Muscle layer of duodenum (tissue), 2 donors: ENCODE measurements around the gene DMD.

Experiments used
- H3K27ac ChIP-seq: one replicate; pipeline ENCODE4 v1.7.0; 2013; ENCODE audit warnings: mild to moderate bottlenecking, low read length
- H3K27me3 ChIP-seq: one replicate; pipeline ENCODE4 v1.7.0; 2013; ENCODE audit warnings: low read depth, mild to moderate bottlenecking, control low read depth, low read length
- H3K36me3 ChIP-seq, 2 donors: one replicate each; pipeline ENCODE4 v1.7.0; 2013; ENCODE audit warnings: low read length in 2 of 2, control low read depth in 1 of 2, mild to moderate bottlenecking in 1 of 2; ENCODE audit not compliant: insufficient read depth in 2 of 2, control insufficient read depth in 1 of 2
- H3K4me1 ChIP-seq, 2 donors: one replicate each; pipeline ENCODE4 v1.7.0; 2013; ENCODE audit warnings: low read length in 2 of 2, mild to moderate bottlenecking in 2 of 2, control low read depth in 1 of 2, moderate library complexity in 1 of 2; ENCODE audit not compliant: insufficient read depth in 2 of 2, control insufficient read depth in 1 of 2
- H3K4me3 ChIP-seq, 2 donors: one replicate each; pipeline ENCODE4 v1.7.0; 2013; ENCODE audit warnings: low read length in 2 of 2, low read depth in 1 of 2, mild to moderate bottlenecking in 1 of 2
- H3K9me3 ChIP-seq, 2 donors: one replicate each; pipeline ENCODE4 v1.7.0; 2013; ENCODE audit warnings: low read length in 2 of 2, control low read depth in 1 of 2, mild to moderate bottlenecking in 1 of 2; ENCODE audit not compliant: control insufficient read depth in 1 of 2
- donor health status: healthy.

The DMD gene

DNA sequence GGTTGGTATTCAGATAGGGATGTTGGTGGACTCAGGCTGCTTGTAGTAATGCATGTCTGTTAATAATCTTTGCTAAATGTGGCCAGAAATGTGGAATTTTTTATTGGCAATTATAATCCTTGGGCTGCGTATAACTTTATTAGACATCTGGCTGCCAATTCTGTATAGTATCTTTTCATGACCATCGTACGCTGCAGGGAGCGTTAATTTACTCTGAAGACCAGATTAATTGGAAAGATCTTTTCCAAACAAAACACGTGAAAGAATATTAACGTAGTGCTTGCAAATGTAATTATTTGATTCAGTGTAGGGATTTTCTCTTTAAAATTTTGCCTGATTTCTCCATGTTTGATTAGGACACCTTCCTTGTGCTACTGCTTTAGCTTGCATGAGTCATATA is 2100.7 kb downstream of the DMD start:
- no peak overlapping the region for H3K27ac ChIP-seq
- H3K4me1 ChIP-seq, result no peaks in the 10 kb centered on the region

DNA sequence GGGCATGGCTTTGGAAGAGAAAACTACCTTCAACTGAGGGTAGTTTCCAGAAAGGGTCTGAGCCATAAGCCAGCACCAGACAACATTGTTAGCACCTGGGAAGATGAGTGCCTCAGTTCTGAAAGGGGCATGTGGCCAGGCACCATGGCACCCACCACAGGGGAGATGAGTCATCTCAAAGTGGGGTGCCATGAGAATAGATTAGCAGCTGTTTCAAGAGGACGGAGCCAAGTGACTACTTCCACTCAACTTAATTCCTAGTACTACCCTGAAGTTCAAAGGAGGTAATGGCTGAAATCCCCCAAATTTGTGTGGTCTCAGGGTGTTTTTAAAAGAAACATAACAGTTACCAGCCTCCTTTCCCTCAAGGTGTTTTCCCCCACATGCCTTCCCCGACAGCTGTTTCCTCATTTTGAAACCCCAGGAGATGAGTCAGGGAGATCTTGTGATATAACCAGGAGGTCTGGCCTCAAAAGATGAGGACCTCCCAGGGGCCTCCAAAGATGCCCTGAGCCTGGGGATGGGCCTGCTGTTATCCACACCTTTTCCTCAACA is 2111.7 kb downstream of the DMD start:
- no peak overlapping the region for H3K4me3 ChIP-seq
- no peaks in the 10 kb centered on the region for H3K9me3 ChIP-seq

More for the DNA sequence above, 2100.7 kb downstream of the DMD start:
- no peak overlapping the region for H3K4me3 ChIP-seq
- H3K36me3 ChIP-seq, result no peaks in the 10 kb centered on the region
- no peaks in the 10 kb centered on the region for H3K27me3 ChIP-seq
- peaks cover 0 to 2% of the 10 kb centered on the region in 2 donors for H3K9me3 ChIP-seq

DNA sequence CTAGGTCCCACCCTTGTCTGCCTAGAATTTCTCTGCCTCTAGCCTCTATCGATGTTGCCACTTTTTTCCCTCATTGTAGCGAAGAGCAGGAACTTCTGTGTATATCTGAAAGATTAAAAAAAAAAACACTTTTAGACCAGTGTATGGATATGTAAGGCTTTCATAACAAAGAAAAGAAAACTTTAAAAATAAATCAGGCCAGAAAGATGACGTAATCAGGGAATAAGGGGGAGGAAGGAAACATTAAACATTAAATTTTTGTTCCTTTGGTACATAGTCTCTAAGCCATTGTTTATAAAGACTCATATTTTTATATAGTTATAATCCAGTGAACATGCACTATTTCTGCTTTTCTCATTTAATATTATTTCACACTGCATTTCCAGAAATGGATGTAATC is 2113.3 kb downstream of the DMD start:
- H3K27me3 ChIP-seq, result no peaks in the 10 kb centered on the region
- H3K4me1 ChIP-seq, result no peaks in the 10 kb centered on the region
- peaks cover 0 to 4% of the 10 kb centered on the region in 2 donors for H3K9me3 ChIP-seq
- H3K4me3 ChIP-seq, result no peak overlapping the region
- no peak overlapping the region for H3K27ac ChIP-seq
- no peaks in the 10 kb centered on the region for H3K36me3 ChIP-seq

More for the DNA sequence above, 2111.7 kb downstream of the DMD start:
- H3K4me1 ChIP-seq, result no peaks in the 10 kb centered on the region
- no peaks in the 10 kb centered on the region for H3K36me3 ChIP-seq
- H3K27me3 ChIP-seq, result no peaks in the 10 kb centered on the region
- H3K27ac ChIP-seq, result no peak overlapping the region

DNA sequence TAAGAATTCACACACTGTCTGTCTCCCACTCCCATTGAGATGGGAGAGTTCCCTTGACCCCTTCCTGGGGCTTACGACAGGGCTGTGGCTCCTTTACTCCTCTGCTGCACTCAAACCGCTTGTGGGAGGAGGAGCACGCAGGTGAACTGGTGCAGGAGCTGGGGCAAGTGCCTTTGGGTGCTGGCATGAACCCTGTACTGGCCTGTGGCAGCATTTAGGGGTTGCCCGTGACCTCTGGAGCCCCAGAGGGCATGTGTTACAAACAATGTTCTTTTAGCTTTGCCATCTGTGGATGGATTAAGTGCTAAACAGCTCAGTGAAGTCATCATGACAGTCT is 2117.7 kb downstream of the DMD start:
- no peaks in the 10 kb centered on the region for H3K4me1 ChIP-seq
- H3K9me3 ChIP-seq, result peaks cover 0 to 4% of the 10 kb centered on the region in 2 donors
- no peak overlapping the region for H3K4me3 ChIP-seq
- no peaks in the 10 kb centered on the region for H3K27me3 ChIP-seq
- no peaks in the 10 kb centered on the region for H3K36me3 ChIP-seq
- no peak overlapping the region for H3K27ac ChIP-seq

DNA sequence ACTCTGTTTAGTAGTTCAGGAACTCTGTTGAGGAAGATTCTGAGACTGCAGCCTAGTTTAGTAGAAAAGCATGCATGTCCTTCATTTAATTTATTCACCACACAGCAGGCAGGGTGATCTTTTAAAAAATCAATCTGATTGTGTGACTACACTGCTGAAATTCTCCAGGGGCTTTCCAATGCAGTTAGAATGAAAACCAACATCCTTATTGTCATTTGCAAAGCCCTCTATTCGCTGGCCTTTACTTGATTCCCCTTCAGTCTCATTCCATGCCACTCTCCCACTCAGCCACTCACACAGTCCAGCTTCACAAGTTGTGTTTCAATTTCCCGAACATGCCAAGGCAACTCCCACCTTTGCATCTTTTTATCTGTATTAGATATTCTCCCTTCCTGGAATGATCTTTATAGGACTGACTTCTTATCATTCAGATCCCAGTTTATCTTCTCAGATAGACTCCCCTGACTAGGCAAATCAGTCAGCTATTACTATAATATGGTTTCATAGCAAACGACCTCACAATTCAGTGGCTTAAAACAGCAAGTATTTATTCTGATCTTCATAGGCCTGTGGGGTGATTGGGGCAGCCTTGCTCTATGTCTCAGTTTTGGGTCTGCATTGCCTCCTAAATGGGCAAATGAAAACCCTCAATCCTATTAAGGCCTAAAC is 2118.2 kb downstream of the DMD start:
- no peak overlapping the region for H3K27ac ChIP-seq
- H3K36me3 ChIP-seq, result no peaks in the 10 kb centered on the region
- no peak overlapping the region for H3K4me3 ChIP-seq
- H3K27me3 ChIP-seq, result no peaks in the 10 kb centered on the region
- H3K9me3 ChIP-seq, result peaks cover 0 to 4% of the 10 kb centered on the region in 2 donors
- no peaks in the 10 kb centered on the region for H3K4me1 ChIP-seq

DNA sequence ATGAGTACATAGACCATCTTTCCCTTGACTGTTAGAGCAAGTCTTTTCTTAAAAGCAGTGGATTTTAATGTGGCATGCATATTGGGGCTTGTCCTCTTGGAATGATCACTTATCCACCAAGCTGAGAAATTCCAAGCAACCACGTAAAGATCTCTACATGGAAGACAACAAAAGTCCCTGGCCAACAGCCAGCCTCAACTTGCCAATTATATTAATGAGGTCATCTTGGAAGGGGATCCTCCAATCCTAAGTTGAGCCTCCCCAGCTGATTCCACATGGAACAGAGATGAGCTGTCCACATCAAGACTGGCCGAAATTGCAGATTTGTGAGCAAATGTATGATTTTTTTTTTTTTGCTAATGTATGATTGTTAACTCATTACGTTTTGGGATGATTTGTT is 2118.9 kb downstream of the DMD start:
- H3K36me3 ChIP-seq, result no peaks in the 10 kb centered on the region
- H3K27ac ChIP-seq, result no peak overlapping the region
- H3K4me1 ChIP-seq, result no peaks in the 10 kb centered on the region
- peaks cover 0 to 4% of the 10 kb centered on the region in 2 donors for H3K9me3 ChIP-seq
- H3K27me3 ChIP-seq, result no peaks in the 10 kb centered on the region
- H3K4me3 ChIP-seq, result no peak overlapping the region

DNA sequence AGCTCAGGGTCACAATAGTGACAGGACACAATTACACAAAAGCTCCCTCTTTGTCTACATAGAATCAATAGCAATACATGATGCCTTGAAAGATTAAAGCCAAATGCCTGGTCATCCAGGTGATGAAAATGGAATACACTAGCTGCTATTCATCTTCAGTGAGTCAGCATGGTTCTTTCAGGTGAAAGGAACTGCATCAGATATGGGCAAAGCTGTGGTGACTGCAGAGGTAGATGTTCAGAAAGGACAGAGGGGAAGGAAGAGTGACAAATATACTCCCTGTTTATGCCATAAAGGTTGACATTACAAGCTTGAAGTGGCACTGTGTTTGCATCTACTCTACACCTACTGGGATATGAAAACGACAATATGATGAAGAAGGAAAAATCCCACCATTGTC is 2119.5 kb downstream of the DMD start:
- Histone ChIP-seq H3K36me3 (no peaks in the 10 kb centered on the region), H3K4me1 (no peaks in the 10 kb centered on the region), H3K9me3 (peaks cover 0 to 4% of the 10 kb centered on the region in 2 donors), H3K27me3 (no peaks in the 10 kb centered on the region), H3K4me3 (no peak overlapping the region), H3K27ac (no peak overlapping the region)

DNA sequence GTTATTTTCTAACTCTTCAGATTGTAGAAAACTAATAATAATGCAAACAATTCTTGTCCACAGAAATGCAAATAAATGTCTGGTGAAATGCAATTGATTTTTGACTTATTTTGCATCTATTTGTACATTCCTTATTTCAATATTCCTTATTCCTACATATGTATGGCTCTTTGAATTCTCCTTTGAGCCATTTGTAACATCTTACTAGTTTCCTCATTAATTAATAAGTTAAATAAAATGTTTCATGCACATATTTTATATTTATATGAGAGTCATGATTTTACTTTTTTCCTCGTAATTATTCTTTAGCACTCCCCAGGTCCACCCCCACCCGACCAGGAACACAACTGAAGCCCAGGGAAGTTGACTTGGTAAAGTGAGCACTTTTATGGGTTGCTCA is 2136.8 kb downstream of the DMD start:
- H3K9me3 ChIP-seq, result no peaks in the 10 kb centered on the region
- H3K4me1 ChIP-seq, result no peaks in the 10 kb centered on the region
- no peak overlapping the region for H3K27ac ChIP-seq
- H3K36me3 ChIP-seq, result no peaks in the 10 kb centered on the region
- H3K4me3 ChIP-seq, result no peak overlapping the region
- H3K27me3 ChIP-seq, result no peaks in the 10 kb centered on the region

DNA sequence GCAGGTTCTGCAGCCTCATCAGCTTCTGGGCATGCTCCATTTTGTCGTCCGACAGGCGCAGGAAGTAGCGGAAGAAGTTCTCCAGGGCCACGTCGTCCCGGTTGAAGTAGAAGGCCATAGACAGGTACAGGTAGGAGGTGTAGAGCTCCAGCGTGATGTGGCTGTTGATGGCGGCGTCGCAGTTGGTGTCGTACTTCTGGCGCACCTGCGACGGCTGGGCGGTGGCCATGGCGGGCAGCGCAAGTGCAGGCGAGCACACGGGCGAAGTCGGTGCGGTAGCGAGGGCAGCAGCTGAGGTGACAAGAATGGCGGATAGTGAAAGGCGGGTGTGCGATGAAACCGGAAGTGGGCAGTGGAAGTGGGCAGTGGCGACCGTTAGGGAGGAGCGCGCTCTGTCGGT is 2139.6 kb downstream of the DMD start, which contains the start of gene FTHL17:
TSS of gene FTHL17 (minus strand) at position 317 of the 400 bp plus-strand sequence. CDS start at position 229, 88 bp downstream.
- no peaks in the 10 kb centered on the region for H3K4me1 ChIP-seq
- H3K27me3 ChIP-seq, result no peaks in the 10 kb centered on the region
- H3K27ac ChIP-seq, result no peak within 1 kb of the TSS
- no peaks in the 10 kb centered on the region for H3K36me3 ChIP-seq
- no peak within 1 kb of the TSS for H3K4me3 ChIP-seq
- no peaks in the 10 kb centered on the region for H3K9me3 ChIP-seq

DNA sequence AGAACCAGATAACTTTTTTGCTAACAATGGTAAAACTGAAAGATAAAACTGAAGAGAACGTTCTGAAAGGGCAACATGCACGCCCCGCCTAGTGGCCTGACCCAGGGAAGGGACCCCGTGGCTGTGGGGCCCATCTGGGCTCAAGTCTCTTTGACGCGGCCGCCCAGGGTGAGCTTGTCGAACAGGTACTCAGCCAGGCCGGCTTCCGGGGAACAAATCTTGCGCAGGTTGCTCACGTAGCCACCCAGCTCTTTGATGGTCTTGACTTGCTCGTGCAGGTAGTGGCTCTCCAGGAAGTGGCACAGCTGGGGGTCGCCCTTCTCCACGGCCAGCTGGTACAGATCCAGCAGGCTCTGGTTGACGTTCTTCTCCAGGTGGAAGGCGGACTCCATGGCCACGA is 2140.1 kb downstream of the DMD start:
- no peaks in the 10 kb centered on the region for H3K36me3 ChIP-seq
- no peaks in the 10 kb centered on the region for H3K4me1 ChIP-seq
- no peaks in the 10 kb centered on the region for H3K27me3 ChIP-seq
- H3K27ac ChIP-seq, result no peak overlapping the region
- H3K4me3 ChIP-seq, result no peak overlapping the region
- H3K9me3 ChIP-seq, result no peaks in the 10 kb centered on the region

DNA sequence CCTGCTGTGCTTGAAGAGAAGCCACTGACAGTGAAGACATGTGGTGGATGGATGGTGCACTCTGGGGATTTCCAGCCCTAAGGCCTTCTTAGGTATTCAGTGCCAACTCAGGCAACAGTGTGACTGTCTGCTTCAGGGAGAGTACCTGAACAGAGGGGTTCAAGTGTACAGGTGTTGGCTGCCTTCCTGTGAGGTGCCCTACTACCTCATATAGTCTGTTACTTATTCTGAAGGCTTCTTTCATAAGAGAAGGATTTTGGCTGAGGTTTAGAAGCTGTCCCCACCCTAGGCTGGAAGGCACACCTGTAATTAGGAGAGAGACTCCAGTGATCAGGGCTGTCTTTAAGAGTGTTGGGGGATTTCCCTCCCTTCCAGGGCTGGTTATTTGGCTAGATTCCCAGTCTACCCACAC is 2141.3 kb downstream of the DMD start:
- H3K4me1 ChIP-seq, result no peaks in the 10 kb centered on the region
- H3K27ac ChIP-seq, result no peak overlapping the region

More for the DNA sequence above, 2141.3 kb downstream of the DMD start:
- no peaks in the 10 kb centered on the region for H3K9me3 ChIP-seq
- H3K36me3 ChIP-seq, result no peaks in the 10 kb centered on the region
- H3K27me3 ChIP-seq, result no peaks in the 10 kb centered on the region
- H3K4me3 ChIP-seq, result no peak overlapping the region
